ENCODE measurements around the gene ACSS2. TPM values are rescaled to one million over a fixed set of nuclear protein-coding genes. Genes with fewer than 3 reads are reported as not detected.
"Not testable (repeated sequence)": the region's sequence is repeated elsewhere in the genome, so short reads cannot be mapped to it uniquely, and the experiment has no call there.

Gene ACSS2
- polyA plus RNA-seq, 3 donors, result 22.9 to 150 (median 94.7) TPM

DNA sequence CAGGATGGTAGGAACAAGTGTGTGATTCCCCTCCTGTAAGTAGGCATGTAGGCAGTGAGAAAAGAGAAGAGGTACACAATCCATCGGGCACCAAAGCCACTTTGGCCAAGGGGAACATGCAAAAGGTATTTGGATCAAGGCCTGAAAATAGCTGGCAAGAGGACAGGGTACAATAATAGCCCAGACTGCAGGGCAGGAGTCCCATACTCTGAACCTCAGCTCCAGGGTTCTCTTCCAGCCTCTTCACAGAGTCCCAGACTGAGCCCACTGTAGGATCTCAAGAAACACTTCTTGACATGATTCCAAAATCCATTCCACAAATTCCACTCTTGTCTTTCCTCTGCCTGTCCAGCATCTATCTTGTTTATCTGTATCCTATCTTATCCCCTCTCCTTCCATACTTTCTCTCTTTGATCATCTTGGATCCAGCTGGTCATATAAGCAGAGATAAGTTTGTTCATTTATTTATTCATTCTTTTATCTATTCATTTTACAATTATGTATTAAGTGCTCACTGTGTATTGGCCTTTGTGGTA lies 19.7 kb downstream of the ACSS2 start:
- 28 to 60% (median 60%) methylated on average over 1 of the region's 1 CpG for WGBS, 3 donors
- no peak overlapping the region for H3K27ac ChIP-seq (ENCODE audit: low read depth, low read length)

DNA sequence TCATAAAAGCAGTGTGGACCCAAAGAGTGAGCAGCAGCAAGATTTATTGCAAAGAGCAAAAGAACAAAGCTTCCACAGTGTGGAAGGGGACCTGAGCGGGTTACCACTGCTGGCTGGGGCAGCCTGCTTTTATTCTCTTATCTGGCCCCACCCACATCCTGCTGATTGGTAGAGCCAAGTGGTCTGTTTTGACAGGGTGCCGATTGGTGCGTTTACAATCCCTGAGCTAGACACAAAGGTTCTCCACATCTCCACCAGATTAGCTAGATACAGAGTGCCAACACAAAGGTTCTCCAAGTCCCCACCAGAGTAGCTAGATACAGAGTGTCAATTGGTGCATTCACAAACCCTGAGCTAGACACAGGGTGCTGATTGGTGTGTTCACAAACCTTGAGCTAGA lies 21.7 kb downstream of the ACSS2 start:
- not testable (repeated sequence) for H3K27ac ChIP-seq (ENCODE audit: low read depth, low read length)
- WGBS, 3 donors, result 83 to 100% (median 98%) methylated on average over 1 to 3 of the region's 3 CpGs

DNA sequence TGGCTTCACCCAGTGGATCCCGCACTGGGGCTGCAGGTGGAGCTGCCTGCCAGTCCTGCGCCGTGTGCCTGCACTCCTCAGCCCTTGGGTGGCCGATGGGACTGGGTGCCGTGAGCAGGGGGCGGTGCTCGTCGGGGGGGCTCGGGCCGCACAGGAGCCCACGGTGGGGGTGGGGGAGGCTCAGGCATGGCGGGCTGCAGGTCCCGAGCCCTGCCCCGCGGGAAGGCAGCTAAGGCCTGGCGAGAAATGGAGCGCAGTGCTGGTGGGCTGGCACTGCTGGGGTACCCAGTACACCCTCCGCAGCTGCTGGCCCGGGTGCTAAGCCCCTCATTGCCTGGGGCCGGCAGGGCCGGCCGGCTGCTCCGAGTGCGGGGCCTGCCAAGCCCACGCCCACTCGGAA lies 22.3 kb downstream of the ACSS2 start:
- H3K27ac ChIP-seq (ENCODE audit: low read depth, low read length), result not testable (repeated sequence)
- WGBS, 3 donors, result 91 to 96% (median 94%) methylated on average over 19 to 26 of the region's 26 CpGs

DNA sequence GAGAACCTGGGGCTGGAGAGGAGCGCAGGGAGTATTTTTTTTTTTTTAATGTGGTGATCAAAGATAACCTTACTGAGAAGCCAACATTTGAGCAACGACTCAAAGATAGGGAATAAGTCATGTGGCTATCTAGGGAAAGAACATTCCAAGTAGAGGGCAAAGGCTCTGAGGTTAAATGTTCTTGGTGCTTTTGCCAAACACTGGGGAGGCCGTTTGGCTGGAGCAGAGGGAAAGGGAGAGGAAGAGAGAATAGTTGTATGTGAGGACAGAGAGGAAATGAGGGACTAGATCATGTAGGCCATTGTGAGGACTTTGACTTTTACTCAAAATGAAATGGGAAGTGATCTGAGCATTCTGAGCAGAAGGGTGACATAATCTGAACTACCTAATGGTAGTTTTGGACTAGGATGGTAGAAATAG lies 27.8 kb downstream of the ACSS2 start:
- H3K27ac ChIP-seq (ENCODE audit: low read depth, low read length), result no peak overlapping the region
- 36 to 48% (median 38%) methylated on average over 3 of the region's 3 CpGs for WGBS, 3 donors

DNA sequence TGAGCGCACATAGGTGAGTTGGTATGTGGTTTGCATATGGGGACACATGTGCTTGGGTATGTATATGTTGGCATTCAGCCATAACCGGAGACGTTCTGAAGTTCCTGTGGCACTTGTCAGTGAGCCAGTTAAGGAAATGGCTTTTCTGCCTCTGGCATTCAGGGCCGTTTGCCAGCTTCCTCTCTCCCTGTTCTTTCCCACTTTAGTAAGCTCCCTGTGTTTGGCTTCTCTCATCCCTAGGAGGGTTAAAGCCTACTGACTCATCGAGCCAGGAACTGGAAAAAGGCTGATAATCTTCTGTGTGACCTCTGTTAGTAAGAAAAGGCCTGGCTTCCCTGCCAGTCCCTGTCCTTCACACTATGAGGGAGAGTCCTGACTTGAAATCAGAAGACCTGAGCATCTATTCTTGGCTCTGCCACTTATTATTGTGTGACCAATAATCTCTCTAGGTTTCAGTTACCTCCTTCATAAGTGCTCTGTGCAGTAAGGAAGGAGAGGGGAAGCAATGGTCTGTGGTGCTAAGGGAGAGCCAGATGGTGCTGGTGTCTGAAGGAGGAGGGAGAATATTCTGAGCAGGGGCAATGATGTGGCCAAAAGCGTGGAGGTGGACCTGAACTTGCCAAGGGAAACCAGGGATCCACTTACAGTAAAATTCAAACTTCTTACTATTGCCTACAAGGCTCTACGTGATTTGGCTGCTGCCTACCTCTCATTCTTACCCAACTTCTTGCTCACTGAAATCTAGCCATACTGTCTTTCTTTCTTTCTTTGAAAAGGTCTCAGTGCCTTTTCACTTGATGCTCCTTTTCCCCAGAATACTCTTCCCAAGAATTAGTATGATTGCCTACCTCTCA lies 31.4 kb downstream of the ACSS2 start:
- no peak overlapping the region for H3K27ac ChIP-seq (ENCODE audit: low read depth, low read length)
- WGBS, 3 donors, result 25 to 42% (median 27%) methylated on average over 7 of the region's 7 CpGs

DNA sequence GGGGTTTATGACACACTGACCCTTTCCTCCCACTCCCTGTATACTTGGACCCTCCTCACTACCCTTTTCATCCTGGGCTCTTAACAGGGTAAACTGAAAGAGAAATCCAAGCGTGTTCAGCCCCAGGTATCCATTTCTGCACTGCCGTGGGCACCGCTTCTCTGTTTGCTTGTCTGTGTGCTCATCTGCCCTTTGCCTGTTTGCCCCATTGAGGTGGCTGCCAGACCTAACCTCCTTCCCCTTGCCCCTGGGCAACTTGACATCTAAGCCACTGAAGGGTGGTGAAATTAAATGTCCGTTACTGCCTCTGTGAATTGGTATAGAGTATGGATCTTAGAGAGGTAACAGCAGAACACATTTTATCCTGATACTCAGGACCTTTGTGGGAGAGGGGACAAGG lies 38.7 kb downstream of the ACSS2 start:
- whole genome bisulfite sequencing, 3 donors, result 86 to 95% (median 89%) methylated on average over 4 of the region's 4 CpGs

DNA sequence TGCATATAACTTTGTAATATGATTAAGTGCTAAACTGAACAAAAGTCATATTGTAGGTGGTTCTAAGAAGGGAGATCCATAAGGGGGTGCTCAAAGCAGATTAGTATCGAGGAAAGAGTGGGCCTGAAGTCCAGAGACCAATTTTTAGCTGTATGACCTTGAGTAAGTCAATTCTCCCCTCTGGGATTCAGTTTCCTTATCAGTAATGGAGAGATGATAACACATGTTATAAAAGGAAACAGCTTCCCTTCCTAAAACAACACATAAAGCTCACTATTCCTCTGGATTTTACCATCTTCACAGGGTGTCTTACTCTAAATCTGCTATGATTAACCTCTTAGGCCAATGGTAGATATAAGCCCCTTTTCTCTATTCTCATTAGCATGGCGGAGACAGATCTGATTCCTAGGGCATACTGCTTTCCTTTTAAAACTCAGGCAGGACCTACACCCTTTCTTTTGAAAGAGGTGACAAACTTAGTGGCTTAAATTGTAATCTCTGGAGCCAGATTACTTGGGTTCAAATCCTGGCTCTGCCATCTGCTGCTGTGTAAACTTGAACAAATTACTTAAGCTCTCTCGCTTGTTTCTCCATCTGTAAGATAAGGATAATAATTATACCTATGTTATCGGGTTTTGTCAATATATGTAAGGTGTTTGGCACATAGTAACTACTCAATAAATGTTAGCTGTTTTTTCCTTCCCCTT lies 39.5 kb downstream of the ACSS2 start:
- WGBS, 3 donors, result 56 to 90% (median 88%) methylated on average over 4 of the region's 4 CpGs
- H3K27ac ChIP-seq (ENCODE audit: low read depth, low read length), result no peak overlapping the region

More for the DNA sequence above, 38.7 kb downstream of the ACSS2 start:
- H3K27ac ChIP-seq (ENCODE audit: low read depth, low read length), result no peak overlapping the region

DNA sequence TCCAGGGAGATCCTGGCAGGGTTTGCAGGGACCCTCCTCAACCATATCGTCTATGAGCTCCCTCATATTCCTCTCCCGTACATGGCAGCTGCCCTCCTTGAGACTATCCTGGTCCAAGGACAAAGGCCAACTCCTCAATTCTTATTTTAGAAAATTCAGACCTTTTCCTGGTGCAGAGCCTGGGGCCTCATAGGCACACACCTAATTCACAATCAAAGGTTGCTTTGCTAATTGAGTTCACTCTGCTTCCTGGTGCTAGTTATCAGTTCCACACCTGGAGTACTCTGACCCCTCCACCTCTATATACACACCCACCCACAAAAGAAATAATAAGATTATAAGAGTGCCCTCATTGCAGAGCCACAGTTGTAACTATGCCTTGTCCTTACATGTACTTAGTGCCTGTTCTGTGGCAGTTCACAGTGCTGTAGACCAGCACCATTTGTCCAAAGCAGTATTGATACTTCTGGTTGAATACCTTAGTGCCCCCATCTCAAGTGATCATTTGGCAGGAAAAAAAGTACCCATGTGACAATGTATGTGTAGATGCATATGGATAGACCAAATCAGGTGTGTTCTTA lies 40.5 kb downstream of the ACSS2 start:
- no peak overlapping the region for H3K27ac ChIP-seq (ENCODE audit: low read depth, low read length)
- 50 to 84% (median 71%) methylated on average over 2 of the region's 2 CpGs for WGBS, 3 donors

DNA sequence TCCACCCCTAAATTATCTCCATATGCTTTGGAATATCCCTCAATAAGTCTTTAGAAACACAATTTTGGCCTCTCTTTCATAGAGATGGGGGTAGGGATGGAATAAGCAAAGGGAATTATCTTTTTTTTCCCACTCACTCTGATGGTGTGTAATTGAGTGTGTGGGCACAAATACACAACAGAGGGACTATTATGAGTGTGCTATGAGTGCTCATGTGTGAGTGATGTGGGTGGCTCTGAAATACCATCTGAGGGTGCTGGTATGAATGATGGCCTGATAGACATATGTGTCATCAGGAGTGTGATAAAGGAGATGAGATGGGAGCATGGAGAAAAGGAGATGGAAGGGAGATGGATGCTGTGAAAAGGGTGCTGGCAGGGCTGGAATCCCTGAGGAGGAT lies 43.6 kb downstream of the ACSS2 start:
- H3K27ac ChIP-seq (ENCODE audit: low read depth, low read length), result no peak overlapping the region

DNA sequence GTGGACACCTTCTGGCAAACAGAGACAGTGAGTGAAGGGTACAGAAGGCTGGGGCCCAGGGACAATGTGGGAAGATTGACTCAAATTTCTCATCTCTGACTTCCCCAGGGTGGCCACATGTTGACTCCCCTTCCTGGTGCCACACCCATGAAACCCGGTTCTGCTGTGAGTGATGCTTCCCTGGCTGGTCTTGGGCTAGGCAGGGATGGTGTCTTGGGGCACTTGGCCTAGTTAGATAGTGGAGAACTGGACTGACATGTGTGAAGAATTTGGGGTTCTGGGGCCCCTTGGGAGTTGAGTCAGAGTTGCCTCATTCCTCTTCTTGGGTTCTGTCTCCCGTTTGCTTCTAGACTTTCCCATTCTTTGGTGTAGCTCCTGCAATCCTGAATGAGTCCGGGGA lies 45.0 kb downstream of the ACSS2 start:
- no peak overlapping the region for H3K27ac ChIP-seq (ENCODE audit: low read depth, low read length)
- WGBS, 3 donors, result 65 to 84% (median 71%) methylated on average over 3 of the region's 3 CpGs

DNA sequence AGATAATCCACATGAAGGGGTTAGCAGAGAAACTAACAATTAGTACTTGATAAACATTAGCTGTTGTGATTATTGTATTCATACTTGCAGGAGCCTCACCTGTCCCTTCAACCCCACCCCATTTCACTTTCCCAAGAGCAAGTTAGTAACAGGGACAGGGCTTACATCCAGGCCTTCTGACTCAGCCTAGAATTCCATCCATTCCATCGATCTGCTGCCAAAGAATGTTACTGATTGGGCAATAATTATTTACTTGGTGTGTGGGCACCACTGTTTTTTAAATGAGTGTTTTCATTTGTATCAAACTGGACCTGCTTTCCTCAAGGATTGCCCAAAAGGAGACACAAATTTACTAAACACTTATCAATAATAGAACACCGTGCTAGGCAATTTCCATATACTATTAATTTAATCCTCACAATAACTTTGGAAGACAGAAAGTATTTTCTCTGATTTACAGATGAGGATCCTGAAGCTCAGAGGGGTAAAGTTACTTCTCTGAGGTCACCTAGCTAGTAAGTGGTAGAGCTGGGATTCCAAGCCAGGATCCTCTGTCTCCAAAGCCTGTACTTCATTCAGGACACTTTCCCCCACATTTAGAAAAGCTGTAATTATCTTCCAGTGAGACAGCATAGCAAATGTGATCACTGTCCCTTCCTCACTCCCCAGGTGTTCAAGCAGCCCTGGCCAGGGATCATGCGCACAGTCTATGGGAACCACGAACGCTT lies 46.4 kb downstream of the ACSS2 start:
- 82 to 91% (median 83%) methylated on average over 5 of the region's 5 CpGs for WGBS, 3 donors
- no peak overlapping the region for H3K27ac ChIP-seq (ENCODE audit: low read depth, low read length)

DNA sequence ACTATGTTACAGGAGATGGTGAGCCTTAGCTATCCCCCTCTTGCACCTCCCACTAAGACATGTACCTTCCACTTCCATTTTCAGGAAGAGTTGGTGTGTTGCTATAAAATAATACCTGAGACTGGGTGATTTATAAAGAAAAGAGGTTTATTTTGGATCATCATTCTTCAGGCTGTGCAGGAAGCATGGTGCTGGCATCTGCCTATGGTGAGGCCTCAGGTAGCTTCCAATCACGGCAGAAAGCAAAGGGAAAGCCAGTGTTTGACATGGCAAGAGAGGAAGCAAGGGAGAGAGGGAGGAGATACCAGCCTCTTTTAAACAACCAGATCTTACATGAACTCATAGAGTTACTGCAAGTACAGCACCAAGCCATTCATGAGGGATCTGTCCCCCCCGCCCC lies 47.0 kb downstream of the ACSS2 start:
- WGBS, 3 donors, result 96 to 100% (median 100%) methylated on average over 2 of the region's 2 CpGs
- no peak overlapping the region for H3K27ac ChIP-seq (ENCODE audit: low read depth, low read length)

DNA sequence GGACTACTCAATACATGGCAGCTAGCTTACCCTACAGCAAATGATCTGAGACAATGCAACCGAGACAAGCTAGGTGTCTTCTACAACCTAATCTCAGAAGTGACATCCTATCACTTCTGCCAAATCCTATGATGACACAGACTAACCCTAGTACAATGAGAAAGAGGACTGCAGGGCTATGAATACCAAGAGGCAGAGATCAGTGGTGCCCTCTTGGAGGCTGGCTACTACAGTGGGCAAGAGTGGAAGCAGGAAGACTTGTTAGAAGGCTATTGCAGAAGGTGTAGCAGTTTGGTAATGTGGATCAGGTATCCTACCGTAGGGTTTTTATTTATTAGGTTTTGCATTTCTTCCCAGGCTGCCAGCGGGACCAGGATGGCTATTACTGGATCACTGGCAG lies 48.9 kb downstream of the ACSS2 start:
- 91 to 96% (median 92%) methylated on average over 3 of the region's 3 CpGs for WGBS, 3 donors
- no peak overlapping the region for H3K27ac ChIP-seq (ENCODE audit: low read depth, low read length)

DNA sequence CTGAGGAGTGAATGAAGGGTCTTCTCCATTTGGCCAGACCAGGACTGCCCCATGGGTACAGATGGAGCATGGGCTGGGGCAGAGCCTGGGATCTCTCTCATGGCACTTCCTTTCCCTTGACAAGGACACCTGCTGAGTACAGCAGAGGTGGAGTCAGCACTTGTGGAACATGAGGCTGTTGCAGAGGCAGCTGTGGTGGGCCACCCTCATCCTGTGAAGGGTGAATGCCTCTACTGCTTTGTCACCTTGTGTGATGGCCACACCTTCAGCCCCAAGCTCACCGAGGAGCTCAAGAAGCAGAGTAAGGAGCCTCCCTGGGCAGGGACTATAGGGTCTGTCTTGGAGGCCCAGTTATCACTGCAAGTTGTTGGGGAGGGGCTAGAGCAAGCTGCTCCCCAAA lies 49.6 kb downstream of the ACSS2 start:
- WGBS, 3 donors, result 86 to 100% (median 87%) methylated on average over 1 of the region's 1 CpG
- no peak overlapping the region for H3K27ac ChIP-seq (ENCODE audit: low read depth, low read length)

DNA sequence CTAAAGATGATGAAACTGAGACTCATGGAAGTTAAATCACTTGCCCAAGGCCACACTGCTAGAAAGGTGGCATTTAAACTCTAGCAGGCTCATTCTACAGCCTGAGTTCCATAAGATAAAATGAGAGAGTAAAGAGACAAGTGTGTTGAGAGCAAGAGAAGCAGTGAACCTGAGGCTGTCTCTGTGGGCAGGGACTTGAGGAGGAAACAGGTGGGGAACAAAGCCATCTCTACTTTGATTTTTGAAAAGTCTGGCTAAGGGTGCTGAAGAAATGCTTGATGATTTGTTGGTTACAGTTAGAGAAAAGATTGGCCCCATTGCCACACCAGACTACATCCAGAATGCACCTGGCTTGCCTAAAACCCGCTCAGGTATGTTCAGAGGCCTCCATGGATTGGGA lies 50.2 kb downstream of the ACSS2 start:
- no peak overlapping the region for H3K27ac ChIP-seq (ENCODE audit: low read depth, low read length)
- 94 to 95% (median 94%) methylated on average over 1 of the region's 1 CpG for WGBS, 3 donors

DNA sequence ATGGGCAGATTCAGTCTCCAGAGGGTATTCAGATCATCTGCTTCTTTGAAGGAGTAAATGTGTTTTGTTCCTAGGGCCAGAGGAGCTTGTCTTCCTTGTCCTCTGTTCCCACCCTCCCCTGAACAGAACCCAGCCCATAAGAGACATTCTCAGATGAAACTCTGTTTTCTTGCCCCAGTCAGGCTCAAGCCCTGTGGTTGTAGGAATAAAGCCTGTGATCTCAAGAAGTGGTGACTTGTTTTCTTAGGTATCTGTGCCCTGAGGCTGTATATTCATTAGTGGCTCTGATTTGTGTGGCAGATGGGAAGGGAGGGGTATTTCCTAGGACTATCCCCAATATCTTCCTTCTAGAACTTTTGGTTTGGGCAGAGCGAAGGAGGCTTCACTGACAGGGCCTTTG lies 51.3 kb downstream of the ACSS2 start:
- H3K27ac ChIP-seq (ENCODE audit: low read depth, low read length), result no peak overlapping the region
- 93 to 100% (median 100%) methylated on average over 1 of the region's 1 CpG for WGBS, 3 donors

DNA sequence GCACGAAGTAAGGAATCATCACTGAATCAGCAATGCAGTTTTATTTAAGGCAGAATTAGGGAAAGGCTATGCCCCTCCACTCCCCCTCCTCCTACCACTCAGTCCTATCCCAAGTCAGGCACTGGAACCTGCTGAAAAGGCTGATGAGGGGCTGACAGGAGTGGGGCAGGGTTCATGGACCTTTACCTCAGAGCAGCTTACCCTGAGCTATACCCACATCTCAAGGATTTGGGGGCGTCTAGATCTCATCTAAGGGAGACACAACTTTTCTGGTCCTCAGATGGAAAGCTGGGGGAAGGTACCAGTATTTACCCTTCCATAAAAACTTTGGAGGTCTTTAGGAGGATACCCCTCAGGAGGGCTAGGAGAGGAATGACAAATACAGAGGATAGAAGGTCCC lies 52.0 kb downstream of the ACSS2 start:
- WGBS, 3 donors, result 79 to 92% (median 89%) methylated on average over 2 of the region's 2 CpGs
- no peak overlapping the region for H3K27ac ChIP-seq (ENCODE audit: low read depth, low read length)

DNA sequence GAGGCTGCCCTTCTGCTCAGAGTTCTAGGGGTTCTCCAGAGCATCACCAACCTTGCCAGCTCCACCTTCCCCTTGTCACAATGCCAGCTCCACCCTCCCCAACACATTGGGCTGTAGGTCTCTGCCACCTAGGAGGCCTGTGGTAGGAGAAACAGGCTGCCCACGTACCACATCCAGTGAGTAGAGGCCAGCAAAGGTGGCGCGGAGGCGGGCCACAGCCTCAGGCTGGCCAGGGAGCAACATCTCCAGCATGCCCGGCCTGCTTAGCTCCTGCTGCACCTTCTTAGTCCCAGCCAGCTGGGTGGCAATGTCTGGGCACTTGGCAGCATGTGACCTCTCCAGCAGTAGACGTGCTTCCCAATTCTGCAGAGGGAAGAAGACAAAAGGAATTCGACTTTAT lies 55.4 kb downstream of the ACSS2 start:
- no peak overlapping the region for H3K27ac ChIP-seq (ENCODE audit: low read depth, low read length)
- 89 to 96% (median 92%) methylated on average over 7 of the region's 7 CpGs for WGBS, 3 donors
